OCI-LY1 (cell line): ENCODE measurements around the gene DTX3.

Experiments
- CTCF ChIP-seq: fragments of 200-600 bp; sonication (generic), shearing (Covaris generic); IDR thresholded peaks from 2 replicates; pipeline ENCODE4 v1.5.1; 2017; ENCODE audit warnings: mild to moderate bottlenecking, antibody characterized with exemption, low read length, moderate library complexity, mixed read lengths
- EZH2 ChIP-seq: fragments of 200-600 bp; sonication (generic), shearing (Covaris generic); IDR thresholded peaks from 2 replicates; pipeline ENCODE4 v1.8.0; 2017; ENCODE audit warnings: borderline replicate concordance, mixed run types, mild to moderate bottlenecking, antibody characterized with exemption, low read length, moderate library complexity, mixed read lengths

GRCh38 chr12:57614948-57615500 lies 10.4 kb downstream of the DTX3 start:
- TF ChIP-seq EZH2 (no peak), CTCF (no peak)
